IPS-NIHi7 (cell line): ENCODE data around the gene SREBF1.

Source experiments
- DNase-seq: peaks from one replicate; pipeline ENCODE4 v3.0.0; 2012; ENCODE audit warnings: mixed read lengths; ENCODE audit errors: extremely low spot score

The SREBF1 gene

GRCh38 chr17:17859909-17860765 is 23.4 kb upstream of the SREBF1 start:
- peak; percentile 89 for DNase-seq

GRCh38 chr17:17857496-17857895 is 20.7 kb upstream of the SREBF1 start:
- DNase-seq = no peak

- no peak for DNase-seq
Measured at GRCh38 chr17:17856386-17856785, 19.6 kb upstream of the SREBF1 start.

GRCh38 chr17:17855976-17856375 is 19.2 kb upstream of the SREBF1 start:
- no peak for DNase-seq

- DNase-seq = no peak
Measured at GRCh38 chr17:17853811-17854447, 17.1 kb upstream of the SREBF1 start.

GRCh38 chr17:17852930-17853329 is 16.1 kb upstream of the SREBF1 start:
- no peak for DNase-seq

GRCh38 chr17:17851103-17852002 is 14.6 kb upstream of the SREBF1 start:
- no peak for DNase-seq

- peak; percentile 52 for DNase-seq
Measured at GRCh38 chr17:17849845-17850373, 13.1 kb upstream of the SREBF1 start.

- DNase-seq = no peak
Measured at GRCh38 chr17:17849147-17849820, 12.5 kb upstream of the SREBF1 start.

- DNase-seq = no peak
Measured at GRCh38 chr17:17848311-17849082, 11.7 kb upstream of the SREBF1 start.

GRCh38 chr17:17847726-17848125 is 10.9 kb upstream of the SREBF1 start:
- DNase-seq = no peak

GRCh38 chr17:17847118-17847689 is 10.4 kb upstream of the SREBF1 start:
- DNase-seq = no peak

GRCh38 chr17:17846645-17847044 is 9.9 kb upstream of the SREBF1 start:
- no peak for DNase-seq

- DNase-seq = no peak
Measured at GRCh38 chr17:17846003-17846402, 9.2 kb upstream of the SREBF1 start.

- DNase-seq = no peak
Measured at GRCh38 chr17:17845046-17845775, 8.4 kb upstream of the SREBF1 start.

GRCh38 chr17:17844500-17844899 is 7.7 kb upstream of the SREBF1 start:
- no peak for DNase-seq

GRCh38 chr17:17844079-17844478 is 7.3 kb upstream of the SREBF1 start:
- DNase-seq = no peak

GRCh38 chr17:17843096-17843495 is 6.3 kb upstream of the SREBF1 start:
- no peak for DNase-seq

- no peak for DNase-seq
Measured at GRCh38 chr17:17842111-17842876, 5.5 kb upstream of the SREBF1 start.
